ENCODE data around the gene PLA2G6. TPM values are rescaled to one million over a fixed set of nuclear protein-coding genes. Genes with fewer than 3 reads are reported as not detected.

Gene PLA2G6
- total and polyA plus RNA-seq, 2 of the 13 experiments (the other 11 are each of a cell fraction or from before 2014, with no cell fraction given), result 4.8 to 11.5 TPM

GRCh38 chr22:38212442-38212841 is 30.8 kb upstream of the PLA2G6 start:
- peaks cover 9 to 31% of the 10 kb centered on the region in 2 experiments for H3K36me3 ChIP-seq (replicated peaks in 1 of 2; ENCODE audit: control insufficient read depth in 1 of 2, insufficient read depth in 2 of 2, low read length in 2 of 2)
- no peaks in the 10 kb centered on the region for H3K27me3 ChIP-seq (ENCODE audit: control insufficient read depth in 1 of 2, insufficient read depth in 2 of 2, low read length in 2 of 2)
- WGBS (ENCODE audit: low lambda C conversion rate), result 50% methylated on average over 2 of the region's 2 CpGs
- no peak overlapping the region for H3K4me2 ChIP-seq (ENCODE audit: low read depth, low read length)
- no peak overlapping the region for H3K9ac ChIP-seq (ENCODE audit: insufficient read depth, low read depth, low read length)
- POLR2A ChIA-PET, result interaction anchor here (1.1 to 1.3 kb wide), 2 partner anchors 9 to 11 kb away, joined by 3 read pairs; partner anchors contain the start of gene MAFF
- H3K9me3 ChIP-seq (ENCODE audit: low read length), result no peaks in the 10 kb centered on the region
- no peak overlapping the region for H2AFZ ChIP-seq (ENCODE audit: low read length)
- TF ChIP-seq DMAP1 (CRISPR knock-in tag; IDR thresholded peaks at IDR 0.05), result no peak
- TF ChIP-seq MLX (CRISPR knock-in tag; IDR thresholded peaks at IDR 0.05), result no peak
- TF ChIP-seq HNF1A (IDR thresholded peaks at IDR 0.05; ENCODE audit: low read depth), result no peak
- TF ChIP-seq HNF1A (CRISPR knock-in tag; IDR thresholded peaks at IDR 0.05; ENCODE audit: borderline replicate concordance), result no peak
- TF ChIP-seq ZNF75D (CRISPR knock-in tag; IDR thresholded peaks at IDR 0.05; ENCODE audit: borderline replicate concordance), result no peak
- TF ChIP-seq ZNF205 (CRISPR knock-in tag; IDR thresholded peaks at IDR 0.05), result no peak
- TF ChIP-seq SAFB2 (CRISPR knock-in tag; IDR thresholded peaks at IDR 0.05; ENCODE audit: borderline replicate concordance, low read depth), result no peak
- no peak for ATAC-seq
- in situ Hi-C loops (cut with HindIII; ENCODE audit: extremely low pct_ligation_motif_present, low pct_unique_long_range_greater_than_20kb) (no loop called here), intact Hi-C loops (cut with micrococcal nuclease; ENCODE audit: unreplicated experiment) (no loop called here)
- DNase-seq (ENCODE audit: low spot score), result no peak
- CTCF ChIA-PET (ENCODE audit: low intra/inter-chr PET ratio, low total read pairs), result no interaction called here
- no peak overlapping the region for H3K4me3 ChIP-seq (replicated peaks in 1 of 3; ENCODE audit: insufficient read depth in 1 of 3, low read depth in 2 of 3, low read length in 3 of 3)
- no peak overlapping the region for H3K27ac ChIP-seq (ENCODE audit: extremely low read length, insufficient read depth, low read length)
- peaks cover 22% of the 10 kb centered on the region for H3K4me1 ChIP-seq (ENCODE audit: insufficient read depth, low read length)
- peaks cover 38% of the 10 kb centered on the region for H3K79me2 ChIP-seq (ENCODE audit: insufficient read depth, low read length)
- peaks cover 51% of the 10 kb centered on the region for H4K20me1 ChIP-seq (ENCODE audit: insufficient read depth, low read length)
- no peak for FAIRE-seq
- no TSS peak for BruUV-seq (replicated peaks)
